C4-2B (cell line): ENCODE measurements around the gene OSM.

Experiments used
- ZFX ChIP-seq: fragments of 450-650 bp; IDR thresholded peaks from 2 replicates; pipeline ENCODE4 v1.6.1; 2017
- TF ChIP-seq, protein P1 (sequence below): fragments of 450-650 bp; conservative IDR thresholded peaks from 2 replicates; pipeline ENCODE4 v1.5.1; 2017; ENCODE audit warnings: mild to moderate bottlenecking

GRCh38 chr22:30296324-30296723, 29.7 kb upstream of the OSM start:
- TF ChIP-seq, protein P1, sequence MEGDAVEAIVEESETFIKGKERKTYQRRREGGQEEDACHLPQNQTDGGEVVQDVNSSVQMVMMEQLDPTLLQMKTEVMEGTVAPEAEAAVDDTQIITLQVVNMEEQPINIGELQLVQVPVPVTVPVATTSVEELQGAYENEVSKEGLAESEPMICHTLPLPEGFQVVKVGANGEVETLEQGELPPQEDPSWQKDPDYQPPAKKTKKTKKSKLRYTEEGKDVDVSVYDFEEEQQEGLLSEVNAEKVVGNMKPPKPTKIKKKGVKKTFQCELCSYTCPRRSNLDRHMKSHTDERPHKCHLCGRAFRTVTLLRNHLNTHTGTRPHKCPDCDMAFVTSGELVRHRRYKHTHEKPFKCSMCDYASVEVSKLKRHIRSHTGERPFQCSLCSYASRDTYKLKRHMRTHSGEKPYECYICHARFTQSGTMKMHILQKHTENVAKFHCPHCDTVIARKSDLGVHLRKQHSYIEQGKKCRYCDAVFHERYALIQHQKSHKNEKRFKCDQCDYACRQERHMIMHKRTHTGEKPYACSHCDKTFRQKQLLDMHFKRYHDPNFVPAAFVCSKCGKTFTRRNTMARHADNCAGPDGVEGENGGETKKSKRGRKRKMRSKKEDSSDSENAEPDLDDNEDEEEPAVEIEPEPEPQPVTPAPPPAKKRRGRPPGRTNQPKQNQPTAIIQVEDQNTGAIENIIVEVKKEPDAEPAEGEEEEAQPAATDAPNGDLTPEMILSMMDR = no peak
- no peak for TF ChIP-seq ZFX
